GM23338 (cell line): ENCODE results near the gene PNPLA7. TPM values are rescaled to one million over a fixed set of nuclear protein-coding genes. Genes with fewer than 3 reads are reported as not detected.

Experiments
- ATAC-seq: fragments of 200-7000 bp; cut with Tn5 transposase; 3 replicates; pipeline ENCODE4 v1.9.1; 2020
- DNase-seq: peaks from one replicate; pipeline ENCODE4 v3.0.0-alpha.2; 2015; ENCODE audit warnings: low spot score
- H2AFZ ChIP-seq: fragments of 200-600 bp; sonication (generic); 2 replicates; pipeline ENCODE4 v1.8.0; 2016; ENCODE audit warnings: antibody characterized with exemption, mild to moderate bottlenecking, moderate library complexity
- H3F3A ChIP-seq: fragments of 200-600 bp; sonication (generic); replicated peaks from 2 replicates; pipeline ENCODE4 v1.8.0; 2017; ENCODE audit warnings: antibody characterized with exemption, mixed run types, low read depth
- H3K27ac ChIP-seq: fragments of 200-600 bp; sonication (generic); 2 replicates; pipeline ENCODE4 v1.6.1; 2016; ENCODE audit warnings: low read depth
- H3K27me3 ChIP-seq: fragments of 200-600 bp; sonication (generic); 2 replicates; pipeline ENCODE4 v1.8.0; 2016; ENCODE audit warnings: mild to moderate bottlenecking, mixed run types, moderate library complexity; ENCODE audit not compliant: insufficient read depth
- H3K36me3 ChIP-seq: fragments of 200-600 bp; sonication (generic); 2 replicates; pipeline ENCODE4 v1.8.0; 2016; ENCODE audit warnings: mild to moderate bottlenecking; ENCODE audit not compliant: insufficient read depth
- H3K4me1 ChIP-seq: fragments of 200-600 bp; sonication (generic); 2 replicates; pipeline ENCODE4 v1.8.0; 2016; ENCODE audit warnings: mild to moderate bottlenecking, moderate library complexity; ENCODE audit not compliant: insufficient read depth
- H3K4me2 ChIP-seq: fragments of 200-600 bp; sonication (generic); 2 replicates; pipeline ENCODE4 v1.7.1; 2017; ENCODE audit warnings: mixed run types
- H3K4me3 ChIP-seq: fragments of 200-600 bp; sonication (generic); 2 replicates; pipeline ENCODE4 v1.6.1; 2016; ENCODE audit warnings: mixed run types
- H3K79me2 ChIP-seq: fragments of 200-600 bp; sonication (generic); replicated peaks from 2 replicates; pipeline ENCODE4 v1.8.0; 2017; ENCODE audit warnings: mild to moderate bottlenecking; ENCODE audit not compliant: insufficient read depth
- H3K9me2 ChIP-seq: fragments of 200-600 bp; sonication (generic); 2 replicates; pipeline ENCODE4 v1.8.0; 2017; ENCODE audit not compliant: insufficient read depth
- H4K20me1 ChIP-seq: fragments of 200-600 bp; sonication (generic); replicated peaks from 2 replicates; pipeline ENCODE4 v1.8.0; 2017; ENCODE audit warnings: mild to moderate bottlenecking; ENCODE audit not compliant: insufficient read depth
- H3K27ac Mint-ChIP-seq: 2 replicates; pipeline ENCODE4 v1.8.0; 2020; ENCODE audit warnings: inconsistent platforms, mild to moderate bottlenecking, moderate library complexity, mixed read lengths
- H3K27me3 Mint-ChIP-seq: 3 replicates; pipeline ENCODE4 v1.8.0; 2022; ENCODE audit warnings: low read depth, mild to moderate bottlenecking, moderate library complexity, mixed read lengths, inconsistent platforms; ENCODE audit not compliant: insufficient read depth, poor library complexity
- H3K36me3 Mint-ChIP-seq: 3 replicates; pipeline ENCODE4 v1.8.0; 2021; ENCODE audit warnings: low read depth, mild to moderate bottlenecking, inconsistent platforms, moderate library complexity, mixed read lengths
- H3K4me1 Mint-ChIP-seq: 3 replicates; pipeline ENCODE4 v1.8.0; 2020; ENCODE audit warnings: mild to moderate bottlenecking, inconsistent platforms, mixed read lengths
- H3K4me3 Mint-ChIP-seq: 3 replicates; pipeline ENCODE4 v1.8.0; 2021; ENCODE audit warnings: moderate library complexity, mild to moderate bottlenecking, inconsistent platforms, mixed read lengths
- H3K9me3 Mint-ChIP-seq: 3 replicates; pipeline ENCODE4 v1.8.0; 2020; ENCODE audit warnings: moderate library complexity, mild to moderate bottlenecking, inconsistent platforms, mixed read lengths
- CTCF ChIP-seq, 2 experiments: fragments of 200-600 bp in 1 of 2; sonication (generic) in 1 of 2; conservative IDR thresholded peaks; 2 replicates each; pipeline versions ENCODE4 v1.5.1 to v1.6.1; 2016 to 2017; ENCODE audit warnings: antibody characterized with exemption in 2 of 2, low read depth in 2 of 2, mild to moderate bottlenecking in 2 of 2, moderate library complexity in 1 of 2
- EZH2 ChIP-seq: fragments of 200-600 bp; sonication (generic); IDR thresholded peaks from one replicate; pipeline ENCODE4 v1.8.0; 2017; ENCODE audit warnings: antibody characterized with exemption, mild to moderate bottlenecking, low read depth; ENCODE audit not compliant: unreplicated experiment
- JUNB ChIP-seq: IDR thresholded peaks from one replicate; pipeline ENCODE4 v1.6.1; 2016; ENCODE audit warnings: antibody characterized with exemption; ENCODE audit not compliant: unreplicated experiment
- POLR2AphosphoS5 ChIP-seq: IDR thresholded peaks from 2 replicates; pipeline ENCODE4 v1.6.1; 2016; ENCODE audit warnings: antibody characterized with exemption, low read depth
- STAT1 ChIP-seq: IDR thresholded peaks from one replicate; pipeline ENCODE4 v1.6.1; 2016; ENCODE audit warnings: antibody characterized with exemption; ENCODE audit not compliant: unreplicated experiment
- ZNF462 ChIP-seq: fragments of 250-450 bp; sonication (Bioruptor Pico); IDR thresholded peaks from 2 replicates; pipeline ENCODE4 v1.5.0; 2020; ENCODE audit warnings: mild to moderate bottlenecking, moderate library complexity
- polyA plus RNA-seq: library from polyadenylated mRNA; unstranded; fragments of >200 nt; fragmentation: Nextera tagmentation; extraction: Ambion mirVana; gene quantifications from 2 replicates; pipeline ENCODE4 v1.2.1, GENCODE V29; 2016
- total RNA-seq: library from RNA; depleted of rRNA; stranded (reverse); fragments of >200 nt; shearing (Covaris generic); gene quantifications from 2 replicates; pipeline ENCODE4 v1.2.3, GENCODE V29; 2014

Gene PNPLA7
- total and polyA plus RNA-seq, 2 experiments from 2014 or later: 0.45 to 0.80 TPM

GRCh38 chr9:137564134-137564533 lies 13.9 kb upstream of the PNPLA7 start (continued):
- TF ChIP-seq ZNF462 (no peak), CTCF (conservative IDR thresholded peaks at IDR 0.05; ENCODE audit: low read depth in 2 of 2) (no peak), POLR2AphosphoS5 (no peak), STAT1 (no peak)

- no peak overlapping the region for H2AFZ ChIP-seq
- no peak overlapping the region for H3K4me2 ChIP-seq
- H3K27me3 ChIP-seq: no peaks in the 10 kb centered on the region
- no peak overlapping the region for H3K4me3 Mint-ChIP-seq
- H3K4me1 ChIP-seq: no peaks in the 10 kb centered on the region
- no peaks in the 10 kb centered on the region for H3K9me2 ChIP-seq
- no peak for ATAC-seq
- H3F3A ChIP-seq: peaks cover 22% of the 10 kb centered on the region
- peaks cover 80% of the 10 kb centered on the region for H3K36me3 Mint-ChIP-seq
- TF ChIP-seq JUNB: no peak
- TF ChIP-seq EZH2: no peak
- TF ChIP-seq ZNF462: no peak
- no peak overlapping the region for H3K27ac ChIP-seq
- H3K27ac Mint-ChIP-seq: no peak overlapping the region
- H3K9me3 Mint-ChIP-seq: no peaks in the 10 kb centered on the region
- H4K20me1 ChIP-seq: peaks cover 7% of the 10 kb centered on the region; the same call in 1 of the 2 replicates
- H3K4me1 Mint-ChIP-seq: no peaks in the 10 kb centered on the region
- peaks cover 15% of the 10 kb centered on the region for H3K36me3 ChIP-seq
- peaks cover 7% of the 10 kb centered on the region for H3K27me3 Mint-ChIP-seq
- H3K4me3 ChIP-seq: no peak overlapping the region
- 0 out of 2 replicates have a peak, but pooled peaks cover 5% of the 10 kb centered on the region for H3K79me2 ChIP-seq
- DNase-seq: no peak
These were observed 7.9 kb upstream of the PNPLA7 start for GRCh38 chr9:137558127-137558526.
